K562 (cell line): ENCODE results near the gene CTF1. TPM values are rescaled to one million over a fixed set of nuclear protein-coding genes. Genes with fewer than 3 reads are reported as not detected.
A peak's percentile ranks its signal among the peaks of the same experiment; 100 is the strongest.

ENCODE experiments used
- CUX1 ChIP-seq: fragments of 200-800 bp; sonication (Bioruptor generic); IDR thresholded peaks from 2 replicates; pipeline ENCODE4 v1.6.1; 2016; ENCODE audit warnings: missing genetic modification characterization, missing compliant biosample characterization
- EHMT2 ChIP-seq: fragments of 450-650 bp; IDR thresholded peaks from 2 replicates; pipeline ENCODE4 v1.6.1; 2018; ENCODE audit warnings: antibody characterized with exemption
- FIP1L1 ChIP-seq: fragments of 200-400 bp; formaldehyde crosslinking; IDR thresholded peaks from 2 replicates; pipeline ENCODE4 v1.6.1; 2018; ENCODE audit warnings: mild to moderate bottlenecking, low read depth, low read length; ENCODE audit not compliant: poor library complexity, severe bottlenecking
- NR2F6 ChIP-seq: fragments of 450-650 bp; formaldehyde crosslinking; IDR thresholded peaks from 2 replicates; pipeline ENCODE4 v1.4.0; 2020; ENCODE audit warnings: mild to moderate bottlenecking
- RB1 ChIP-seq: fragments of 450-650 bp; IDR thresholded peaks from 2 replicates; pipeline ENCODE4 v1.6.1; 2017; ENCODE audit warnings: low read depth, mild to moderate bottlenecking
- RBFOX2 ChIP-seq: fragments of 200-400 bp; formaldehyde crosslinking; IDR thresholded peaks from 2 replicates; pipeline ENCODE4 v1.6.1; 2017; ENCODE audit warnings: low read depth, mild to moderate bottlenecking, low read length, moderate library complexity
- SIX5 ChIP-seq, 2 experiments: IDR thresholded peaks; 2 replicates each; pipeline ENCODE4 v1.6.1; 2011; ENCODE audit warnings: low read length in 2 of 2, borderline replicate concordance in 1 of 2, low read depth in 1 of 2, mild to moderate bottlenecking in 1 of 2, moderate library complexity in 1 of 2; ENCODE audit not compliant: insufficient read depth in 1 of 2
- TEAD1 ChIP-seq, 2 experiments: fragments of 450-650 bp in 1 of 2; sonication (generic) in 1 of 2; formaldehyde crosslinking; IDR thresholded peaks; 2 replicates each; pipeline versions ENCODE4 v1.4.0 to v1.8.0; 2020 to 2022; ENCODE audit warnings: mild to moderate bottlenecking in 2 of 2, missing genetic modification reagents in 1 of 2
- ZBTB8A ChIP-seq: fragments of 450-650 bp; IDR thresholded peaks from 2 replicates; pipeline ENCODE4 v1.6.1; 2018; ENCODE audit warnings: mild to moderate bottlenecking, moderate library complexity; ENCODE audit not compliant: partially characterized antibody
- ZNF253 ChIP-seq: fragments of 250-450 bp; sonication (Bioruptor Pico); conservative IDR thresholded peaks from 2 replicates; pipeline ENCODE4 v1.6.1; 2021; ENCODE audit warnings: mild to moderate bottlenecking
- ZNF785 ChIP-seq: fragments of 250-450 bp; sonication (Bioruptor Pico); IDR thresholded peaks from 2 replicates; pipeline ENCODE4 v1.4.0; 2020; ENCODE audit warnings: mild to moderate bottlenecking
- ZZZ3 ChIP-seq: fragments of 450-650 bp; IDR thresholded peaks from 2 replicates; pipeline ENCODE4 v1.6.1; 2016; ENCODE audit warnings: antibody characterized with exemption, mild to moderate bottlenecking, moderate library complexity
- polyA plus RNA-seq, 8 experiments: library from polyadenylated mRNA; depleted of rRNA in 4 of 8; stranded (reverse) in 5 of 8; unstranded in 3 of 8; fragments of >200 nt; fragmentation: Nextera tagmentation in 2 of 8; fragmentation: Illumina TruSeq in 1 of 8; extraction: Ambion mirVana in 2 of 8; extraction: Trizol in 1 of 8; gene quantifications; 2 replicates each; pipeline versions ENCODE4 v1.2.1 to v1.2.3, GENCODE V29; 2011 to 2014; ENCODE audit warnings: inconsistent platforms in 1 of 8, missing spikeins in 1 of 8
- total RNA-seq, 7 experiments: library from RNA; depleted of rRNA in 6 of 7; stranded (reverse); fragments of >200 nt in 6 of 7; fragmentation: Illumina TruSeq in 2 of 7; extraction: Trizol in 2 of 7; gene quantifications; 2 replicates each; pipeline versions ENCODE4 v1.2.1 to v1.2.3, GENCODE V29; 2011 to 2021; ENCODE audit warnings: low replicate concordance in 1 of 7
- TF ChIP-seq, protein P1 (sequence below): fragments of 250-450 bp; sonication (Bioruptor Pico); IDR thresholded peaks from 2 replicates; pipeline ENCODE4 v1.5.0; 2022; ENCODE audit warnings: mild to moderate bottlenecking
- TF ChIP-seq, protein P2 (sequence below), 2 experiments: IDR thresholded peaks in 1 of 2; conservative IDR thresholded peaks in 1 of 2; 2 replicates each; pipeline ENCODE4 v1.6.1; 2016; ENCODE audit warnings: low read depth in 2 of 2, mild to moderate bottlenecking in 1 of 2, missing compliant biosample characterization in 1 of 2, missing genetic modification characterization in 1 of 2, moderate library complexity in 1 of 2

Gene CTF1
- total and polyA plus RNA-seq, 9 of the 15 experiments (the other 6 are each of a cell fraction or from before 2014, with no cell fraction given), result 0.24 to 2.5 (median 0.44) TPM

GRCh38 chr16:30896889-30897733 lies 697 bp downstream of the CTF1 start (continued):
- TF ChIP-seq ZNF253 (no peak), ZZZ3 (no peak), RB1 (0 out of 2 replicates have a peak, but pooled peaks have one; percentile 17), EHMT2 (no peak), SIX5 (IDR thresholded peaks at IDR 0.05; ENCODE audit: borderline replicate concordance in 1 of 2, insufficient read depth in 1 of 2, low read depth in 1 of 2, low read length in 2 of 2) (peak; percentile 94 to 98), ZBTB8A (no peak), ZNF785 (no peak), CUX1 (no peak), FIP1L1 (no peak), RBFOX2 (peak; percentile 41), NR2F6 (no peak), TEAD1 (CRISPR knock-in tag; IDR thresholded peaks at IDR 0.05) (0 out of 4 replicates have a peak, but pooled peaks of 1 of the 2 experiments have one; percentile 24)
- TF ChIP-seq, protein P1, sequence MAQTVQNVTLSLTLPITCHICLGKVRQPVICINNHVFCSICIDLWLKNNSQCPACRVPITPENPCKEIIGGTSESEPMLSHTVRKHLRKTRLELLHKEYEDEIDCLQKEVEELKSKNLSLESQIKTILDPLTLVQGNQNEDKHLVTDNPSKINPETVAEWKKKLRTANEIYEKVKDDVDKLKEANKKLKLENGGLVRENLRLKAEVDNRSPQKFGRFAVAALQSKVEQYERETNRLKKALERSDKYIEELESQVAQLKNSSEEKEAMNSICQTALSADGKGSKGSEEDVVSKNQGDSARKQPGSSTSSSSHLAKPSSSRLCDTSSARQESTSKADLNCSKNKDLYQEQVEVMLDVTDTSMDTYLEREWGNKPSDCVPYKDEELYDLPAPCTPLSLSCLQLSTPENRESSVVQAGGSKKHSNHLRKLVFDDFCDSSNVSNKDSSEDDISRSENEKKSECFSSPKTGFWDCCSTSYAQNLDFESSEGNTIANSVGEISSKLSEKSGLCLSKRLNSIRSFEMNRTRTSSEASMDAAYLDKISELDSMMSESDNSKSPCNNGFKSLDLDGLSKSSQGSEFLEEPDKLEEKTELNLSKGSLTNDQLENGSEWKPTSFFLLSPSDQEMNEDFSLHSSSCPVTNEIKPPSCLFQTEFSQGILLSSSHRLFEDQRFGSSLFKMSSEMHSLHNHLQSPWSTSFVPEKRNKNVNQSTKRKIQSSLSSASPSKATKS (CRISPR knock-in tag), result no peak
- TF ChIP-seq, protein P2, sequence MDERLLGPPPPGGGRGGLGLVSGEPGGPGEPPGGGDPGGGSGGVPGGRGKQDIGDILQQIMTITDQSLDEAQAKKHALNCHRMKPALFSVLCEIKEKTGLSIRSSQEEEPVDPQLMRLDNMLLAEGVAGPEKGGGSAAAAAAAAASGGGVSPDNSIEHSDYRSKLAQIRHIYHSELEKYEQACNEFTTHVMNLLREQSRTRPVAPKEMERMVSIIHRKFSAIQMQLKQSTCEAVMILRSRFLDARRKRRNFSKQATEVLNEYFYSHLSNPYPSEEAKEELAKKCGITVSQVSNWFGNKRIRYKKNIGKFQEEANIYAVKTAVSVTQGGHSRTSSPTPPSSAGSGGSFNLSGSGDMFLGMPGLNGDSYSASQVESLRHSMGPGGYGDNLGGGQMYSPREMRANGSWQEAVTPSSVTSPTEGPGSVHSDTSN (CRISPR knock-in tag; IDR thresholded peaks at IDR 0.05; ENCODE audit: low read depth), result no peak
- TF ChIP-seq, protein P2 (tag; conservative IDR thresholded peaks at IDR 0.05; ENCODE audit: low read depth), result 0 out of 2 replicates have a peak, but pooled peaks have one; percentile 33
